ENCODE data around the gene SLC7A6OS.

GRCh38 chr16:68291227-68291626 lies 19.5 kb downstream of the SLC7A6OS start:
- TF ChIP-seq CTCF (IDR thresholded peaks at IDR 0.05; ENCODE audit: low read length) = no peak
- no peak for TF ChIP-seq EZH2 (optimal IDR thresholded peaks at IDR 0.05; ENCODE audit: low read depth, low read length)
- TF ChIP-seq EZH2phosphoT487 (IDR thresholded peaks at IDR 0.05; ENCODE audit: low read length) = no peak

All from MM.1S (cell line).